HFFc6 (cell line): Measurements from ENCODE around the gene BORA. TPM values are rescaled to one million over a fixed set of nuclear protein-coding genes. Genes with fewer than 3 reads are reported as not detected.
A peak's percentile ranks its signal among the peaks of the same experiment; 100 is the strongest.

Experiments used
- DNase-seq: peaks from one replicate; pipeline ENCODE4 v3.0.0-alpha.2; 2018
- H3K27ac Mint-ChIP-seq: 2 replicates; pipeline ENCODE4 v1.8.0; 2020; ENCODE audit warnings: mild to moderate bottlenecking, mixed read lengths
- H3K27me3 Mint-ChIP-seq: 2 replicates; pipeline ENCODE4 v1.8.0; 2021; ENCODE audit warnings: mild to moderate bottlenecking, moderate library complexity, mixed read lengths; ENCODE audit not compliant: insufficient read depth
- H3K36me3 Mint-ChIP-seq: 2 replicates; pipeline ENCODE4 v1.8.0; 2021; ENCODE audit warnings: low read depth, mixed read lengths
- H3K4me1 Mint-ChIP-seq: 2 replicates; pipeline ENCODE4 v1.8.0; 2020; ENCODE audit warnings: low read depth, mixed read lengths
- H3K4me3 Mint-ChIP-seq: 2 replicates; pipeline ENCODE4 v1.8.0; 2020; ENCODE audit warnings: mild to moderate bottlenecking, moderate library complexity, mixed read lengths
- H3K9me3 Mint-ChIP-seq: 2 replicates; pipeline ENCODE4 v1.8.0; 2020; ENCODE audit warnings: mild to moderate bottlenecking, mixed read lengths
- CTCF ChIP-seq: fragments of 200-600 bp; sonication (generic); IDR thresholded peaks from 2 replicates; pipeline ENCODE4 v1.5.0; 2021; ENCODE audit warnings: antibody characterized with exemption, mild to moderate bottlenecking
- total RNA-seq, 6 experiments: library from RNA; stranded (reverse); fragmentation: NEBNext Ultra II Directional; extraction: Animal tissue kit (Norgen Biotek cat#: 25700); gene quantifications; 2 replicates in 1 of 6; 3 replicates in 5 of 6; pipeline ENCODE4 v1.2.3, GENCODE V29; 2021

Gene BORA
- total RNA-seq, 6 experiments from 2014 or later: 4.9 to 9.8 (median 7.2) TPM

DNA sequence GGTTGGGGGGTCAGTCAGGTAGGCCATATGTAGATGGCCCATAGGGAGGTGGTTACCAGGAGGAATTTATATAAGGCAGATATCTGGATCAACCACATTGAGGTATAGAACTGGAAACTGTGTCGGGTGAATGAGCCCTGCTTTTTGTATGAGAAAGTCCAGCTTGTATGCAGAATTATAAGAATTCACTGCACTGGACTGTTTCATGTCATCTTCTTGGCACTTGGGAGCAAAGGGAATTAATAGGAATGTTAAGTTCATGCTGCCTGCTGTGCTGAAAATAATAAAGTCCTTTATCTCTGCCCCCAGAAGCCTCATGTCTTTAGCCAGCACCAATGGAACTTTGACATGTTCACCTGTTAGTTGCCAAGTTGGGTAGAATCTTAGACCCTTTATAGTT is 12.3 kb downstream of the BORA start:
- no peak for DNase-seq
- no peak overlapping the region for H3K4me3 Mint-ChIP-seq
- no peak for TF ChIP-seq CTCF
- no peak overlapping the region for H3K27ac Mint-ChIP-seq
- no peaks in the 10 kb centered on the region for H3K27me3 Mint-ChIP-seq
- no peaks in the 10 kb centered on the region for H3K4me1 Mint-ChIP-seq
- peaks cover 12% of the 10 kb centered on the region for H3K36me3 Mint-ChIP-seq
- no peaks in the 10 kb centered on the region for H3K9me3 Mint-ChIP-seq

DNA sequence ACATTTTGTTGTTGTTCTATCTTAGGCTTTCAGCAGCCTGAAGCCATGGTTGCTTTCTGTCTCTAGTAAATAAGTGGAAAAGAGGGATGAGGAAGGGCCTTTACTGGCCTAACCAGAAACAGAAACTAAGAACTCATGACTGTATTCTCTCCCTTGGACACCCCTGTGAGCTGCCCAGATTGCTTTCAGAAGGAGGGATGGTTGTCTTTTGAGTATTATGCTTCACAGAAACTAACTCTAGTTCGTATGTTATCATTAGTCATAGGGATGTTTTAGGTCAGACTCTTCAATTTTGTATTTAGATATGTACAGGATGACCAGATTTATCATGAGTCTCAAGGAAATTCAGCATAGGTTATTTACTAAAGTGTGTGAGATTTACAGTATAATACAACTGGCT is 17.5 kb downstream of the BORA start:
- Mint-ChIP-seq H3K4me1 (no peaks in the 10 kb centered on the region), H3K27me3 (no peaks in the 10 kb centered on the region), H3K27ac (peak overlapping the region; percentile 48; the same call in 1 of the 2 replicates), H3K4me3 (no peak overlapping the region), H3K36me3 (peaks cover 7% of the 10 kb centered on the region), H3K9me3 (no peaks in the 10 kb centered on the region)
- DNase-seq: no peak
- TF ChIP-seq CTCF: no peak

DNA sequence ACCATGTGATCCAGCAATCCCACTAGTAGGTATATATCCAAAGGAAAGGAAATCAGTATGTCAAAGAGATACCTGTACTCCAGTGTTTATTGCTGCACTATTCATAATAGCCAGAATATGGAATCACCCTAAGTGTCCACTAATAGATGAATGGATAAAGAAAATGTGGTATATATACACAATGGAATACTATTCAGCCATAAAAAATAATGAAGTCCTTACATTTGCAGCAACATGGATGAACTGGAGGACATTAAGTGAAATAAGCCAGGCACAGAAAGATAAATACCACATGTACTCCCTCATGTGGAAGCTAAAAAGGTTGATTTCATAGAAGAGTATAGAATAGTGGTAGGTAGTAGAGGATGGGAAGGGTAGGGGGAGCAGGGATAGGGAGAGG is 23.5 kb downstream of the BORA start:
- H3K36me3 Mint-ChIP-seq: peaks cover 37% of the 10 kb centered on the region

DNA sequence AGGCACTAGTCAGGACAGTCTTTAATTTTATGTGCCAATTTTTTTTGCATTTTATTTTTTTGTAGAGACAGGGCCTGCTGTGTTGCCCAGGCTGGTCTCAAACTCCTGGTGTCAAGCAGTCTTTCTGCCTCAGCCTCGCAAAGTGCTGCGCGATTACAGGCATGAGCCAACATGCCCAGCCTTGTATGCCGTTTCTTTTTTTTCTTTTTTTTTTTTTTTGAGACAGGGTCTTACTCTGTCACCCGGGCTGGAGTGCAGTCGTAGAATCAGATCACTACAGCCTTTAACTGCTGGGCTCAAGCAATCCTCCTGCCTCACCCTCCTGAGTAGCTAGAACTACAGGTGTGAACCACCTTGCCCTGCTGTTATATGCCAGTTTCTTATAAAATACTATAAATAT is 26.4 kb downstream of the BORA start:
- H3K27me3 Mint-ChIP-seq: no peaks in the 10 kb centered on the region
- peaks cover 35% of the 10 kb centered on the region for H3K36me3 Mint-ChIP-seq
- H3K27ac Mint-ChIP-seq: no peak overlapping the region
- TF ChIP-seq CTCF: no peak
- no peak for DNase-seq
- no peaks in the 10 kb centered on the region for H3K9me3 Mint-ChIP-seq
- H3K4me1 Mint-ChIP-seq: no peaks in the 10 kb centered on the region
- H3K4me3 Mint-ChIP-seq: no peak overlapping the region

More for the DNA sequence above, 23.5 kb downstream of the BORA start:
- H3K4me3 Mint-ChIP-seq: no peak overlapping the region; the same call in 1 of the 2 replicates
- no peak for DNase-seq
- no peak for TF ChIP-seq CTCF
- no peaks in the 10 kb centered on the region for H3K27me3 Mint-ChIP-seq
- H3K27ac Mint-ChIP-seq: no peak overlapping the region
- no peaks in the 10 kb centered on the region for H3K9me3 Mint-ChIP-seq
- no peaks in the 10 kb centered on the region for H3K4me1 Mint-ChIP-seq

GRCh38 chr13:72757792-72758535 is 30.2 kb downstream of the BORA start:
- TF ChIP-seq CTCF: no peak
- Mint-ChIP-seq H3K36me3 (peaks cover 23% of the 10 kb centered on the region), H3K4me3 (no peak overlapping the region), H3K9me3 (no peaks in the 10 kb centered on the region), H3K4me1 (no peaks in the 10 kb centered on the region), H3K27ac (no peak overlapping the region), H3K27me3 (no peaks in the 10 kb centered on the region)
- DNase-seq: no peak
